Neuron (in vitro differentiated cells): ENCODE measurements around the gene EPHA2.
"Not testable (repeated sequence)": the region's sequence is repeated elsewhere in the genome, so short reads cannot be mapped to it uniquely, and the experiment has no call there.

Experiments
- H2AFZ ChIP-seq: one replicate; pipeline ENCODE4 v1.6.1; 2013; ENCODE audit warnings: low read depth, mild to moderate bottlenecking, inconsistent platforms, low read length, moderate library complexity
- H3K27me3 ChIP-seq: one replicate; pipeline ENCODE4 v1.6.1; 2013; ENCODE audit warnings: low read length; ENCODE audit not compliant: insufficient read depth
- H3K36me3 ChIP-seq: one replicate; pipeline ENCODE4 v1.6.1; 2013; ENCODE audit warnings: low read length; ENCODE audit not compliant: insufficient read depth
- H3K4me1 ChIP-seq: one replicate; pipeline ENCODE4 v1.6.1; 2013; ENCODE audit warnings: low read length; ENCODE audit not compliant: insufficient read depth
- H3K4me3 ChIP-seq: 2 replicates; pipeline ENCODE4 v1.5.1; 2013; ENCODE audit warnings: mild to moderate bottlenecking, low read length, moderate library complexity
- H3K9me3 ChIP-seq: one replicate; pipeline ENCODE4 v1.6.1; 2013; ENCODE audit warnings: low read length

EPHA2 gene

GRCh38 chr1:16168622-16169360, 12.9 kb upstream of the EPHA2 start:
- H2AFZ ChIP-seq, result no peak overlapping the region
- no peak overlapping the region for H3K4me3 ChIP-seq
- peaks cover 19% of the 10 kb centered on the region for H3K4me1 ChIP-seq
- no peaks in the 10 kb centered on the region for H3K9me3 ChIP-seq
- H3K36me3 ChIP-seq, result no peaks in the 10 kb centered on the region
- H3K27me3 ChIP-seq, result no peaks in the 10 kb centered on the region

DNA sequence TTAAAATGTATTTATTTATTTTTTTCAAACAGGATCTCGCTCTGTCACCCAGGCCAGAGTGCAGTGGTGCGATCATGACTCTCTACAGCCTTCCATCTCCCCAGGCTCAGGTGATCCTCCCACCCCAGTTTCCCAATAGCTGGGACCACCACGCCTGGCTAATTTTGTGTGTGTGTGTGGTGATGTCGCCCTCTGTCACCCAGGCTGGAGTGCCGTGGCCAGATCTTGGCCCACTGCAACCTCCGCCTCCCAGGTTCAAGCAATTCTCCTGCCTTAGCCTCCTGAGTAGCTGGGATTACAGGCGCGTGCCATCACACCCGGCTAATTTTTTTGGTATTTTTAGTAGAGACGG, 12.3 kb upstream of the EPHA2 start:
- H2AFZ ChIP-seq, H3K27me3 ChIP-seq, H3K9me3 ChIP-seq, H3K36me3 ChIP-seq: not testable (repeated sequence)
- Histone ChIP-seq H3K4me1 (peaks cover 13% of the 10 kb centered on the region), H3K4me3 (peak overlapping the region; percentile 45)

DNA sequence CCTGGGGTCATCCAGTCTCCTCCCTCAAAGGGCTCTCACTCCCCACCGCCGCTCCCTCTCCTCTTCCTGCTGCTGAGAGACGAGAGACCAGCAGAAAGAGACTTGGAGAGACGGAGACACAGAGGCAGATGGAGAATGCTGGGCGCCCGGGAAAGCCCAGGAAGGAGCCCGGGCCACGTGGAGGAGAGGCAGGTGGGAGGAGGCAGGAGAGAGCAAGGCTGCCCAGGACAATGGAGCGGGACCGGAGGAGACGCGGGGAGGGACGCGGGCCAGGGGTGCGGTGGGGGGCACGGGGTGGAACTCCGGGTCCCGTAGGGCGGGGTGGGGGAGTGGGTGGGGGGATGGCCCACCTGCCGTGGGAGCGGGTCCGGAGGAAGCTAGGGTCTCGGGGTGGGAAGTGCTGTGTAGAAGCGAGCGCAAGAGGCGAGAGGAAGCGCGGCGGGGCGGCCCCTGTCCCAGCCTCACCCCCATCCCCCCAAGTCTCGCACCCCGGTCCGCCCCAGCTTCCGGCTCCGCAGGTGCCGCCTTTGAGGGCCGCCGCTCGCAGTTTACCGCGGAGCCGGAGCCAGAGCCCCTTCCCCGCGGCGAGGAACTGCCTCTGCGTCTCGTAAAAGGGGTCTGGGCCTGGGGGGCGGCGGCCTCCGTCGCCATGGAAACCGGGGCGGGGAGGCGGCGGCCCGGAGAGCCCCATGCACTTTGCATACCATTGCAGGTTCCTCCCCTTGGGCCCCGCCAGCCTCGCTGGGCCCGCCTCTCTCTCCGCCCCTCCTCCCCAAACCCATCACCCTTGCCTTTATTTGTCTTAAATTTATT, 11.7 kb upstream of the EPHA2 start:
- H3K36me3 ChIP-seq, result no peaks in the 10 kb centered on the region
- no peaks in the 10 kb centered on the region for H3K27me3 ChIP-seq
- H3K4me1 ChIP-seq, result peaks cover 13% of the 10 kb centered on the region
- H3K4me3 ChIP-seq, result peak overlapping the region; percentile 45
- H3K9me3 ChIP-seq, result no peaks in the 10 kb centered on the region
- H2AFZ ChIP-seq, result no peak overlapping the region

GRCh38 chr1:16166117-16166516, 10.2 kb upstream of the EPHA2 start:
- H2AFZ ChIP-seq, result no peak overlapping the region
- H3K4me3 ChIP-seq, result no peak overlapping the region
- no peaks in the 10 kb centered on the region for H3K36me3 ChIP-seq
- H3K9me3 ChIP-seq, result no peaks in the 10 kb centered on the region
- peaks cover 13% of the 10 kb centered on the region for H3K4me1 ChIP-seq
- no peaks in the 10 kb centered on the region for H3K27me3 ChIP-seq

GRCh38 chr1:16165548-16165947, 9.7 kb upstream of the EPHA2 start:
- Histone ChIP-seq H3K4me3 (no peak overlapping the region), H3K4me1 (peaks cover 13% of the 10 kb centered on the region), H3K9me3 (no peaks in the 10 kb centered on the region), H3K36me3 (no peaks in the 10 kb centered on the region), H3K27me3 (no peaks in the 10 kb centered on the region), H2AFZ (no peak overlapping the region)

GRCh38 chr1:16165073-16165364, 9.2 kb upstream of the EPHA2 start:
- H2AFZ ChIP-seq, result no peak overlapping the region
- H3K4me3 ChIP-seq, result no peak overlapping the region
- no peaks in the 10 kb centered on the region for H3K9me3 ChIP-seq
- no peaks in the 10 kb centered on the region for H3K27me3 ChIP-seq
- H3K4me1 ChIP-seq, result peaks cover 13% of the 10 kb centered on the region
- no peaks in the 10 kb centered on the region for H3K36me3 ChIP-seq

- no peak overlapping the region for H3K4me3 ChIP-seq
- peaks cover 13% of the 10 kb centered on the region for H3K4me1 ChIP-seq
- H3K9me3 ChIP-seq, result no peaks in the 10 kb centered on the region
- no peaks in the 10 kb centered on the region for H3K27me3 ChIP-seq
- no peak overlapping the region for H2AFZ ChIP-seq
- no peaks in the 10 kb centered on the region for H3K36me3 ChIP-seq
Measured at GRCh38 chr1:16164213-16165072, 8.6 kb upstream of the EPHA2 start.

DNA sequence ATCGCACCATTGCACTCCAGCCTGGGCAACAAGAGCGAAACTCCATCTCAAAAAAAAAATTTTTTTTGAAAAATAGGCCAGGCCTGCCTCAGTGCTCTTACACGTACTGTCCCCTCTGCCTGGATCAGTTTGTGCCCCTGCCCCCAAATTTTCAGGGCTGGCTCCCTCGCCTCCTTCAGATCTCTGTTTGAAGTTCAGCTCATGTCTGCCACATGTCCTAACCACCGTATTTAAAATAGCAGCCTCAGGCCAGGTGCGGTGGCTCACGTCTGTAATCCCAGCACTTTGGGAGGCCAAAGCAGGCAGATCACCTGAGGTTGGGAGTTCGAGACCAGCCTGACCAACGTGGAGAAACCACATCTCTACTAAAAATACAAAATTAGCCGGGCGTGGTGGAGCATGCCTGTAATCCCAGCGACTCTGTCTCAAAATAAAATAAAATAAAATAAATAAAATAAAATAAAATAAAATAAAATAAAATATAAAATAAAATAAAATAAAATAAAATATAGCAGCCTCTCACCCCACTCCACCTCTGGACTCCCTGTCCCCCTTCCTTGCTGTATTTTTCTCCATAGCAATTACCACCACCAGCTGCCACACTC, 7.8 kb upstream of the EPHA2 start:
- not testable (repeated sequence) for H3K4me3 ChIP-seq, H3K27me3 ChIP-seq, H3K36me3 ChIP-seq, H2AFZ ChIP-seq, H3K9me3 ChIP-seq
- H3K4me1 ChIP-seq, result peaks cover 13% of the 10 kb centered on the region

DNA sequence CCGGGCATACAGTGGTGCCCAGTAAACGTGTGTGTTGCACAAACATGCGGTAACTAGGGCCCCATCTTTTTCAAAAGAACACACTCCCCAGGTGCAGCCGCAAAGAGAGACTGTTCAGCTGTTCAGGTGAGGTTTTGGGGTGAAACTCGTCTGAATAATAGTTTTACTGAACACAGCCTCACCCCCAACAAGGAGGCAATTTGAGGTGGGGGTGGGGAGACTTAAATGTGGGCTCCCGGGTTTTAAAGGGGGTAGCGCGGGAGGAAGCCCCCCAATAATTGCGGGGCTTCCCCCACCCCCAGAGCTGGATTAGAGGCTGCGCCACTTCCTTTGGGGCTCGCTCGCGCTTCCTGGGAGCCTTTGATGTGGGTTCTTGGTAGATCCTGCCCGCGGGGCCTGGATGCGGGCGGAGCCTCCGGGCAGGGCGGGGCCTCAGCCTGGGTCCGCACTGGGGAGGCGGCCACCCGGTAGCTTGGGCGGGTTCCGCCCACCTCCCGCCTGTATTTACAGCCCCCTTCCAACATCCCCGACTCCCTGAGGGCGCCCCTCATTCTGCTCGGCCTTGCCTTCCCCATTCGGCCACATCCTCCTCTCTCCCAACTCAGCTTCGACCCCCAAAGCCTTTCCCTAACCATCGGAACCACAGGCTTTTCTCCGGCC, 6.4 kb upstream of the EPHA2 start:
- H3K36me3 ChIP-seq, result no peaks in the 10 kb centered on the region
- H3K27me3 ChIP-seq, result no peaks in the 10 kb centered on the region
- no peak overlapping the region for H2AFZ ChIP-seq
- H3K4me3 ChIP-seq, result no peak overlapping the region
- H3K4me1 ChIP-seq, result peaks cover 11% of the 10 kb centered on the region
- no peaks in the 10 kb centered on the region for H3K9me3 ChIP-seq

- peaks cover 12% of the 10 kb centered on the region for H3K4me1 ChIP-seq
- no peaks in the 10 kb centered on the region for H3K27me3 ChIP-seq
- H2AFZ ChIP-seq, result no peak overlapping the region
- H3K9me3 ChIP-seq, result no peaks in the 10 kb centered on the region
- no peak overlapping the region for H3K4me3 ChIP-seq
- no peaks in the 10 kb centered on the region for H3K36me3 ChIP-seq
Measured at GRCh38 chr1:16161717-16162116, 5.8 kb upstream of the EPHA2 start.

GRCh38 chr1:16158993-16159831, 3.3 kb upstream of the EPHA2 start:
- no peaks in the 10 kb centered on the region for H3K27me3 ChIP-seq
- H3K4me3 ChIP-seq, result no peak overlapping the region
- no peaks in the 10 kb centered on the region for H3K9me3 ChIP-seq
- no peaks in the 10 kb centered on the region for H3K36me3 ChIP-seq
- H2AFZ ChIP-seq, result no peak overlapping the region
- H3K4me1 ChIP-seq, result peaks cover 14% of the 10 kb centered on the region

- Histone ChIP-seq H3K4me1 (peaks cover 23% of the 10 kb centered on the region), H3K9me3 (no peaks in the 10 kb centered on the region)
Measured at GRCh38 chr1:16158025-16158424, 2.2 kb upstream of the EPHA2 start.

More at GRCh38 chr1:16158025-16158424, 2.2 kb upstream of the EPHA2 start:
- H3K27me3 ChIP-seq, result no peaks in the 10 kb centered on the region
- H3K4me3 ChIP-seq, result no peak overlapping the region
- no peaks in the 10 kb centered on the region for H3K36me3 ChIP-seq
- no peak overlapping the region for H2AFZ ChIP-seq
